Measurements from ENCODE around the gene ADCY2.

- no peak for TF ChIP-seq CTCF (IDR thresholded peaks at IDR 0.05)
- no peak for TF ChIP-seq ELF1 (IDR thresholded peaks at IDR 0.05)
- no peak for TF ChIP-seq RFX5 (IDR thresholded peaks at IDR 0.05; ENCODE audit: low read length)
- TF ChIP-seq JUND (IDR thresholded peaks at IDR 0.05), result no peak
- TF ChIP-seq TAF1 (IDR thresholded peaks at IDR 0.05; ENCODE audit: borderline replicate concordance, low read depth, low read length), result no peak
- TF ChIP-seq POLR2AphosphoS5 (IDR thresholded peaks at IDR 0.05; ENCODE audit: low read depth, low read length), result no peak
- no peak for TF ChIP-seq EZH2phosphoT487 (IDR thresholded peaks at IDR 0.05; ENCODE audit: borderline replicate concordance, low read depth)
- no peak for TF ChIP-seq MXI1 (IDR thresholded peaks at IDR 0.05; ENCODE audit: low read depth, low read length)
These were observed 268.3 kb downstream of the ADCY2 start for GRCh38 chr5:7664208-7664607.

All from SK-N-SH (cell line).